CD14-positive monocyte (primary cell): ENCODE measurements around the gene OPTC. TPM values are rescaled to one million over a fixed set of nuclear protein-coding genes. Genes with fewer than 3 reads are reported as not detected.

Source experiments
- DNase-seq, 3 donors: peaks; one replicate each; pipeline ENCODE4 v3.0.0-alpha.2; 2011 to 2022
- H2AFZ ChIP-seq: 2 replicates; pipeline ENCODE4 v1.6.0; 2012; ENCODE audit warnings: mild to moderate bottlenecking, low read depth, low read length, inconsistent platforms; ENCODE audit not compliant: insufficient read depth, poor library complexity, severe bottlenecking
- H3K27ac ChIP-seq, 2 donors: 1 replicate in 1 of 2; 2 replicates in 1 of 2; pipeline ENCODE4 v1.5.1; 2012 to 2013; ENCODE audit warnings: low read length in 2 of 2, control low read depth in 1 of 2, inconsistent platforms in 1 of 2, low read depth in 1 of 2, mild to moderate bottlenecking in 1 of 2
- H3K27me3 ChIP-seq, 2 donors: one replicate each; pipeline versions ENCODE4 v1.6.0 to v1.6.1; 2011 to 2013; ENCODE audit warnings: low read length in 2 of 2; ENCODE audit not compliant: control insufficient read depth in 2 of 2, insufficient read depth in 2 of 2
- H3K36me3 ChIP-seq, 2 donors: replicated peaks in 1 of 2; 1 replicate in 1 of 2; 2 replicates in 1 of 2; pipeline versions ENCODE4 v1.5.1 to v1.6.1; 2012 to 2013; ENCODE audit warnings: low read length in 2 of 2, control low read depth in 1 of 2, inconsistent platforms in 1 of 2, mild to moderate bottlenecking in 1 of 2; ENCODE audit not compliant: insufficient read depth in 2 of 2, control insufficient read depth in 1 of 2
- H3K4me1 ChIP-seq, 2 donors: 1 replicate in 1 of 2; 2 replicates in 1 of 2; pipeline versions ENCODE4 v1.5.1 to v1.6.1; 2012 to 2013; ENCODE audit warnings: low read length in 2 of 2, control low read depth in 1 of 2, inconsistent platforms in 1 of 2, mild to moderate bottlenecking in 1 of 2, moderate library complexity in 1 of 2; ENCODE audit not compliant: insufficient read depth in 2 of 2, control insufficient read depth in 1 of 2
- H3K4me2 ChIP-seq: replicated peaks from 2 replicates; pipeline ENCODE3; 2012; ENCODE audit warnings: low read length, moderate library complexity, mild to moderate bottlenecking; ENCODE audit not compliant: poor library complexity, severe bottlenecking; ENCODE audit errors: extremely low read depth
- H3K4me3 ChIP-seq, 3 experiments: fragments of 200-600 bp in 1 of 3; sonication (generic) in 1 of 3; replicated peaks in 1 of 3; 1 replicate in 2 of 3; 2 replicates in 1 of 3; pipeline ENCODE4 v1.5.1; 2011 to 2013; ENCODE audit warnings: low read length in 3 of 3, mild to moderate bottlenecking in 3 of 3, control low read depth in 2 of 3, low read depth in 2 of 3, inconsistent platforms in 1 of 3, moderate library complexity in 1 of 3
- H3K79me2 ChIP-seq: 2 replicates; pipeline ENCODE4 v1.6.0; 2012; ENCODE audit warnings: mild to moderate bottlenecking, control low read depth, inconsistent platforms, low read length, moderate library complexity; ENCODE audit not compliant: insufficient read depth
- H3K9ac ChIP-seq: 2 replicates; pipeline ENCODE4 v1.6.0; 2017; ENCODE audit warnings: low read length, mild to moderate bottlenecking; ENCODE audit not compliant: insufficient read depth, poor library complexity, severe bottlenecking
- H3K9me3 ChIP-seq, 2 donors: replicated peaks in 1 of 2; 1 replicate in 1 of 2; 2 replicates in 1 of 2; pipeline versions ENCODE4 v1.5.1 to v1.6.1; 2012 to 2013; ENCODE audit warnings: low read length in 2 of 2, control low read depth in 1 of 2; ENCODE audit not compliant: control insufficient read depth in 1 of 2, insufficient read depth in 1 of 2
- H4K20me1 ChIP-seq: 2 replicates; pipeline ENCODE4 v1.6.0; 2012; ENCODE audit warnings: mild to moderate bottlenecking, low read length, control low read depth, moderate library complexity; ENCODE audit not compliant: insufficient read depth
- H3K27ac Mint-ChIP-seq, 7 donors: one replicate each; pipeline ENCODE4 v1.8.0; 2020; ENCODE audit warnings: mild to moderate bottlenecking in 7 of 7, mixed read lengths in 7 of 7, moderate library complexity in 6 of 7, inconsistent platforms in 2 of 7
- H3K27me3 Mint-ChIP-seq, 3 donors: one replicate each; pipeline ENCODE4 v1.8.0; 2021 to 2022; ENCODE audit warnings: low read depth in 3 of 3, mild to moderate bottlenecking in 3 of 3, mixed read lengths in 3 of 3, moderate library complexity in 3 of 3, inconsistent platforms in 1 of 3
- H3K36me3 Mint-ChIP-seq, 2 donors: one replicate each; pipeline ENCODE4 v1.8.0; 2020; ENCODE audit warnings: mixed read lengths in 2 of 2, inconsistent platforms in 1 of 2, mild to moderate bottlenecking in 1 of 2
- H3K4me1 Mint-ChIP-seq: one replicate; pipeline ENCODE4 v1.8.0; 2020; ENCODE audit warnings: mild to moderate bottlenecking, mixed read lengths
- H3K4me3 Mint-ChIP-seq, 2 donors: one replicate each; pipeline ENCODE4 v1.8.0; 2020; ENCODE audit warnings: mild to moderate bottlenecking in 2 of 2, mixed read lengths in 2 of 2, moderate library complexity in 1 of 2
- H3K9me3 Mint-ChIP-seq, 7 donors: one replicate each; pipeline ENCODE4 v1.8.0; 2020 to 2022; ENCODE audit warnings: mixed read lengths in 7 of 7, mild to moderate bottlenecking in 6 of 7, moderate library complexity in 6 of 7, inconsistent platforms in 2 of 7
- CTCF ChIP-seq: fragments of 200-600 bp; IDR thresholded peaks from one replicate; pipeline ENCODE4 v1.8.0; 2022; ENCODE audit warnings: antibody characterized with exemption, mild to moderate bottlenecking
- WGBS: methylation state at CpG from one replicate; pipeline ENCODE4 v1.1.5; 2013; ENCODE audit warnings: missing lambda C conversion rate; ENCODE audit not compliant: insufficient coverage; 5-methylcytosine and 5-hydroxymethylcytosine counted together
- intact Hi-C, 2 donors: fragments of 100-400 bp; cut with micrococcal nuclease; formaldehyde crosslinking; loops; one replicate each; pipeline versions ENCODE4 v1.15.0 to v1.15.1; 2023
- polyA plus RNA-seq, 3 donors: library from polyadenylated mRNA; depleted of rRNA in 1 of 3; unstranded in 2 of 3; stranded (reverse) in 1 of 3; fragments of 300-500 nt in 2 of 3; fragments of >200 nt in 1 of 3; fragmentation: Illumina TruSeq in 2 of 3; gene quantifications; 1 replicate in 2 of 3; 2 replicates in 1 of 3; pipeline ENCODE4 v1.2.3, GENCODE V29; 2012 to 2021

Gene OPTC
- polyA plus RNA-seq, 3 donors: not detected

GRCh38 chr1:203481196-203481595, 12.8 kb upstream of the OPTC start:
- intact Hi-C loops: no loop called here
- H2AFZ ChIP-seq: peak overlapping the region; percentile 39
- no peak for TF ChIP-seq CTCF
- Mint-ChIP-seq H3K4me1 (peaks cover 27% of the 10 kb centered on the region), H3K27me3 (peaks cover 2 to 8% (median 6%) of the 10 kb centered on the region in 3 donors), H3K27ac (peak overlapping the region; percentile 24 to 87 (median 81)), H3K9me3 (no peaks in the 10 kb centered on the region), H3K4me3 (no peak overlapping the region), H3K36me3 (no peaks in the 10 kb centered on the region)
- no peaks in the 10 kb centered on the region for H3K27me3 ChIP-seq
- H3K4me1 ChIP-seq: peaks cover 23 to 27% of the 10 kb centered on the region in 2 donors
- H3K9ac ChIP-seq: no peak overlapping the region
- no CpG with 5 or more reads among the region's 1 CpG for WGBS
- DNase-seq: peak in 2 of 3 donors; percentile 10 to 34
- H3K27ac ChIP-seq: peak overlapping the region; percentile 39 to 55
- H3K4me3 ChIP-seq: peak overlapping the region in 1 of 3 experiments; percentile 30
- no peaks in the 10 kb centered on the region for H4K20me1 ChIP-seq
- peak overlapping the region; percentile 39 for H3K4me2 ChIP-seq
- H3K79me2 ChIP-seq: no peaks in the 10 kb centered on the region
- H3K36me3 ChIP-seq: no peaks in the 10 kb centered on the region
- no peaks in the 10 kb centered on the region for H3K9me3 ChIP-seq

- intact Hi-C loops: loop anchor here (1.0 to 5.0 kb wide), 4 partner anchors 118 to 214 kb away; no protein-coding TSS in a partner anchor
- Histone ChIP-seq H3K9me3 (no peaks in the 10 kb centered on the region), H3K36me3 (no peaks in the 10 kb centered on the region), H3K9ac (no peak overlapping the region), H3K4me2 (peak overlapping the region; percentile 78), H3K27ac (no peak overlapping the region), H3K4me3 (no peak overlapping the region), H3K4me1 (peaks cover 16 to 26% of the 10 kb centered on the region in 2 donors), H3K79me2 (no peaks in the 10 kb centered on the region), H2AFZ (peak overlapping the region; percentile 76), H4K20me1 (no peaks in the 10 kb centered on the region), H3K27me3 (no peaks in the 10 kb centered on the region)
- Mint-ChIP-seq H3K9me3 (no peaks in the 10 kb centered on the region), H3K4me1 (peaks cover 24% of the 10 kb centered on the region), H3K27me3 (peaks cover 0 to 11% (median 7%) of the 10 kb centered on the region in 3 donors), H3K4me3 (no peak overlapping the region), H3K27ac (peak overlapping the region in 4 of 7 donors; percentile 48 to 85 (median 59)), H3K36me3 (no peaks in the 10 kb centered on the region)
- DNase-seq: no peak
- TF ChIP-seq CTCF: no peak
- WGBS: 92% methylated on average over 28 of the region's 28 CpGs
Measured at GRCh38 chr1:203486618-203487370, 7.2 kb upstream of the OPTC start.
